Measurements from ENCODE around the gene PEMT. TPM values are rescaled to one million over a fixed set of nuclear protein-coding genes. Genes with fewer than 3 reads are reported as not detected.

PEMT gene
- total and polyA plus RNA-seq, 2 of the 8 experiments (the other 6 are each of a cell fraction or from before 2014, with no cell fraction given): 42.0 to 118 TPM

GRCh38 chr17:17628388-17629008 is 37.0 kb upstream of the PEMT start:
- no peak overlapping the region; the same call in 1 of the 2 replicates for H2AFZ ChIP-seq (ENCODE audit: low read length)
- no peak overlapping the region for H3K4me2 ChIP-seq (ENCODE audit: insufficient read depth in 1 of 2, low read depth in 2 of 2, low read length in 2 of 2)
- no peak overlapping the region for H2BK15ac ChIP-seq (ENCODE audit: low read length)
- no peak overlapping the region for H3K9ac ChIP-seq (replicated peaks in 1 of 4; ENCODE audit: extremely low read depth in 1 of 4, low read depth in 3 of 4, low read length in 3 of 4)
- no peak overlapping the region for H3K18ac ChIP-seq (ENCODE audit: extremely low read depth, low read length)
- no peak overlapping the region for H3K14ac ChIP-seq (ENCODE audit: insufficient read length)
- FAIRE-seq (no peak), DNase-seq (ENCODE audit: low read depth in 1 of 2, low spot score in 2 of 2) (no peak)
- ChIA-PET CTCF (ENCODE audit: partially characterized antibody) (interaction anchor here (0.6 to 4.1 kb wide), 2 partner anchors 15 to 51 kb away, joined by 3 to 28 read pairs; no protein-coding TSS in a partner anchor), POLR2A (ENCODE audit: partially characterized antibody) (no interaction called here)
- H4K20me1 ChIP-seq (replicated peaks in 1 of 2; ENCODE audit: control insufficient read depth in 1 of 2, insufficient read depth in 2 of 2, low read length in 2 of 2): no peaks in the 10 kb centered on the region
- H4K91ac ChIP-seq (replicated peaks; ENCODE audit: insufficient read length, low read length): peak overlapping the region; percentile 54
- peaks cover 0 to 10% of the 10 kb centered on the region in 2 experiments; a peak in 1 of 4 replicates for H3K9me3 ChIP-seq (ENCODE audit: insufficient read depth in 2 of 2, low read depth in 1 of 2, low read length in 1 of 2)
- H3K4ac ChIP-seq (replicated peaks; ENCODE audit: insufficient read length, low read depth, low read length): no peak overlapping the region
- H3K4me1 ChIP-seq (replicated peaks in 1 of 4; ENCODE audit: control insufficient read depth in 3 of 4, insufficient read depth in 4 of 4, low read length in 3 of 4): peaks cover 0 to 16% (median 15%) of the 10 kb centered on the region in 4 experiments; a peak in 6 of 7 replicates
- no peak overlapping the region for H2BK120ac ChIP-seq (replicated peaks; ENCODE audit: low read depth, low read length)
- H3K4me3 ChIP-seq (ENCODE audit: extremely low read depth in 1 of 4, insufficient read depth in 2 of 4, low read depth in 3 of 4, low read length in 4 of 4): no peak overlapping the region
- H3K27ac ChIP-seq (ENCODE audit: low read depth, low read length): no peak overlapping the region
- no peaks in the 10 kb centered on the region for H3K79me2 ChIP-seq (ENCODE audit: control insufficient read depth in 1 of 2, insufficient read depth in 2 of 2, low read length in 2 of 2)
- no peaks in the 10 kb centered on the region for H3K36me3 ChIP-seq (ENCODE audit: control insufficient read depth in 2 of 4, insufficient read depth in 4 of 4, low read length in 3 of 4)
- no peaks in the 10 kb centered on the region; a peak in 1 of 7 replicates for H3K27me3 ChIP-seq (replicated peaks in 1 of 4; ENCODE audit: control insufficient read depth in 3 of 4, extremely low read depth in 1 of 4, insufficient read depth in 3 of 4, low read length in 3 of 4)
- no peak overlapping the region for H2BK20ac ChIP-seq (ENCODE audit: low read length)
- H4K5ac ChIP-seq (ENCODE audit: insufficient read length, low read depth, low read length): no peak overlapping the region
- H2AK5ac ChIP-seq (ENCODE audit: low read depth, low read length): no peak overlapping the region; the same call in 1 of the 2 replicates
- no peak overlapping the region for H3K56ac ChIP-seq (replicated peaks; ENCODE audit: insufficient read length, low read depth, low read length)
- no peaks in the 10 kb centered on the region for H3K79me1 ChIP-seq (ENCODE audit: low read depth, low read length)
- no peak overlapping the region for H3K23ac ChIP-seq (ENCODE audit: insufficient read length)
- WGBS, 2 experiments (ENCODE audit: extremely low coverage in 1 of 2, insufficient coverage in 1 of 2, insufficient read length in 1 of 2, insufficient replicate concordance in 2 of 2, low coverage in 1 of 2, low lambda C conversion rate in 2 of 2, missing lambda C conversion rate in 1 of 2): 84% methylated on average over 14 of the region's 17 CpGs; no CpG with 5 or more reads in 1 of the 2 experiments
- no peaks in the 10 kb centered on the region for H3K23me2 ChIP-seq (ENCODE audit: low read depth, low read length)
- H4K8ac ChIP-seq (ENCODE audit: extremely low read depth, insufficient read depth, low read length): no peak overlapping the region
- H2BK12ac ChIP-seq (ENCODE audit: low read depth, low read length): no peak overlapping the region
- H2BK5ac ChIP-seq (ENCODE audit: low read depth, low read length): no peak overlapping the region
- TF ChIP-seq SP1 (IDR thresholded peaks at IDR 0.05; ENCODE audit: low read depth, low read length) (no peak), GABPA (IDR thresholded peaks at IDR 0.05; ENCODE audit: borderline replicate concordance, insufficient read depth, low read length) (no peak), NANOG (IDR thresholded peaks at IDR 0.05; ENCODE audit: insufficient read depth, low read depth, low read length, poor library complexity, severe bottlenecking) (no peak), USF2 (IDR thresholded peaks at IDR 0.05; ENCODE audit: low read length) (no peak), RBBP5 (IDR thresholded peaks at IDR 0.05; ENCODE audit: borderline replicate concordance, low read depth, low read length) (no peak), PHF8 (conservative IDR thresholded peaks at IDR 0.05; ENCODE audit: low read depth, low read length) (no peak)

Measured in H1 (cell line).